ENCODE measurements around the gene C10orf120. TPM values are rescaled to one million over a fixed set of nuclear protein-coding genes. Genes with fewer than 3 reads are reported as not detected.

Gene C10orf120
- total RNA-seq, 2 donors from 2014 or later: 0.57 TPM; not detected in 1

- Histone ChIP-seq H3K36me3 (no peaks in the 10 kb centered on the region), H3K27me3 (replicated peaks; ENCODE audit: insufficient read depth) (no peaks in the 10 kb centered on the region), H3K9me3 (no peaks in the 10 kb centered on the region), H3K4me3 (no peak overlapping the region), H3K27ac (no peak overlapping the region), H3K4me1 (replicated peaks) (no peaks in the 10 kb centered on the region)
- no peak for DNase-seq (ENCODE audit: low spot score)
- 72% methylated on average over 6 of the region's 6 CpGs for WGBS
- TF ChIP-seq, protein P1, sequence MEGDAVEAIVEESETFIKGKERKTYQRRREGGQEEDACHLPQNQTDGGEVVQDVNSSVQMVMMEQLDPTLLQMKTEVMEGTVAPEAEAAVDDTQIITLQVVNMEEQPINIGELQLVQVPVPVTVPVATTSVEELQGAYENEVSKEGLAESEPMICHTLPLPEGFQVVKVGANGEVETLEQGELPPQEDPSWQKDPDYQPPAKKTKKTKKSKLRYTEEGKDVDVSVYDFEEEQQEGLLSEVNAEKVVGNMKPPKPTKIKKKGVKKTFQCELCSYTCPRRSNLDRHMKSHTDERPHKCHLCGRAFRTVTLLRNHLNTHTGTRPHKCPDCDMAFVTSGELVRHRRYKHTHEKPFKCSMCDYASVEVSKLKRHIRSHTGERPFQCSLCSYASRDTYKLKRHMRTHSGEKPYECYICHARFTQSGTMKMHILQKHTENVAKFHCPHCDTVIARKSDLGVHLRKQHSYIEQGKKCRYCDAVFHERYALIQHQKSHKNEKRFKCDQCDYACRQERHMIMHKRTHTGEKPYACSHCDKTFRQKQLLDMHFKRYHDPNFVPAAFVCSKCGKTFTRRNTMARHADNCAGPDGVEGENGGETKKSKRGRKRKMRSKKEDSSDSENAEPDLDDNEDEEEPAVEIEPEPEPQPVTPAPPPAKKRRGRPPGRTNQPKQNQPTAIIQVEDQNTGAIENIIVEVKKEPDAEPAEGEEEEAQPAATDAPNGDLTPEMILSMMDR (IDR thresholded peaks at IDR 0.05): peak in 3 of 4 experiments; percentile 14 to 25 (median 22)
- no peak for TF ChIP-seq POLR2A (IDR thresholded peaks at IDR 0.05)
- no peak for TF ChIP-seq POLR2AphosphoS5 (IDR thresholded peaks at IDR 0.05)
- intact Hi-C loops (cut with DNase I): no loop called here
These were observed 11.2 kb downstream of the C10orf120 start for GRCh38 chr10:122688293-122688989.

- DNase-seq (ENCODE audit: low spot score): no peak
- 79% methylated on average over 5 of the region's 5 CpGs for WGBS
- H3K36me3 ChIP-seq: no peaks in the 10 kb centered on the region
- H3K9me3 ChIP-seq: no peaks in the 10 kb centered on the region
- H3K27ac ChIP-seq: no peak overlapping the region
- H3K4me3 ChIP-seq: no peak overlapping the region
- intact Hi-C loops (cut with DNase I): no loop called here
- H3K4me1 ChIP-seq (replicated peaks): no peaks in the 10 kb centered on the region
- no peak for TF ChIP-seq POLR2AphosphoS5 (IDR thresholded peaks at IDR 0.05)
- no peak for TF ChIP-seq POLR2A (IDR thresholded peaks at IDR 0.05)
- TF ChIP-seq, protein P1 (IDR thresholded peaks at IDR 0.05): no peak
- no peaks in the 10 kb centered on the region for H3K27me3 ChIP-seq (replicated peaks; ENCODE audit: insufficient read depth)
These were observed 17.1 kb downstream of the C10orf120 start for GRCh38 chr10:122682522-122682921.

DNA sequence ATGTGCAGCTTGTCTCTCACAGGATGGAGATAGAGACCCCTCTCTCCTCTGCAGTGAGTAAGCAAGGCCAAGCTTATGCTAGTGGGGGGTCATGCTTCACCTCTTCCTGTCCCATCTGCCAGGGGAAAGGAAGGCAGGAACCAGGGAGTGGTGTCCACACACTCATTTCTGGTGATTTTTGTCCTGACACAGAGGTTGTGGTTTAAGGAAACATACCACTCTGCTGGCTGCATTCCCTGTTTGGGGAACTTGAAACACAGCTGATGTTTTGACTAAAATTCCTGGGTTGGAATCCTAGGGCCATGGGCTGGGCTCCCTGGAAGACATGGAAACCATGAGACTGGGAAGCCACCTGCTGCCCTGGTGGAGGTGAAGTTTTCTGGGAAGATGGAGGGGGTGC, 21.4 kb downstream of the C10orf120 start:
- intact Hi-C loops (cut with DNase I): no loop called here
- Histone ChIP-seq H3K4me1 (replicated peaks) (no peaks in the 10 kb centered on the region), H3K36me3 (no peaks in the 10 kb centered on the region), H3K4me3 (no peak overlapping the region), H3K9me3 (no peaks in the 10 kb centered on the region), H3K27me3 (replicated peaks; ENCODE audit: insufficient read depth) (no peaks in the 10 kb centered on the region), H3K27ac (no peak overlapping the region)
- DNase-seq (ENCODE audit: low spot score): no peak
- TF ChIP-seq, protein P1 (IDR thresholded peaks at IDR 0.05): no peak
- no peak for TF ChIP-seq POLR2AphosphoS5 (IDR thresholded peaks at IDR 0.05)

GRCh38 chr10:122675278-122675677, 24.4 kb downstream of the C10orf120 start:
- no peaks in the 10 kb centered on the region for H3K9me3 ChIP-seq
- H3K27me3 ChIP-seq (replicated peaks; ENCODE audit: insufficient read depth): no peaks in the 10 kb centered on the region
- H3K27ac ChIP-seq: no peak overlapping the region
- no peaks in the 10 kb centered on the region for H3K36me3 ChIP-seq
- intact Hi-C loops (cut with DNase I): no loop called here
- TF ChIP-seq, protein P1 (IDR thresholded peaks at IDR 0.05): no peak
- TF ChIP-seq POLR2A (IDR thresholded peaks at IDR 0.05): no peak
- no peaks in the 10 kb centered on the region for H3K4me1 ChIP-seq (replicated peaks)
- WGBS: 65% methylated on average over 2 of the region's 2 CpGs
- no peak for DNase-seq (ENCODE audit: low spot score)
- no peak overlapping the region for H3K4me3 ChIP-seq

DNA sequence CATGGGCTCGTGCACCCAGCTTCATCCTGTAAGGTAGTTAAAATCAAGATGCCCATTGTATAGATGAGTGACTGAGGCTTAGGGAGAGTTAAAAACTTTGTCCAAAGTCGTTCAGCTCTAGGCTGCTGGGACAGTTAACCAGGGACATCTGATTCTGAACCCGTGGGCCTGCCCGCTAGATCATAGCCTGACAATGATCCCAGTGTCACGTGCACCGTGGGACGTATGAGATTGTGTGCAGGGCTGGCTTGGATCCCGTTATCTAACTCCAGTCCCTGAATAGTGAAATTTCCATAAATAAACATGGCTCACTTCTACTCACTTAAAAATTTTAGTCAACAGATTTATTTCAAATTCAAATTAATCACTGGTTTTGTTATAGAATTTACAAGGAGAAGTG, 24.9 kb downstream of the C10orf120 start:
- no peak overlapping the region for H3K4me3 ChIP-seq
- 42% methylated on average over 8 of the region's 8 CpGs for WGBS

More for the DNA sequence above, 24.9 kb downstream of the C10orf120 start:
- no peak for TF ChIP-seq POLR2AphosphoS5 (IDR thresholded peaks at IDR 0.05)
- TF ChIP-seq POLR2A (IDR thresholded peaks at IDR 0.05): no peak
- TF ChIP-seq, protein P1 (IDR thresholded peaks at IDR 0.05): no peak
- DNase-seq (ENCODE audit: low spot score): no peak
- H3K36me3 ChIP-seq: no peaks in the 10 kb centered on the region
- no peaks in the 10 kb centered on the region for H3K4me1 ChIP-seq (replicated peaks)
- no peaks in the 10 kb centered on the region for H3K27me3 ChIP-seq (replicated peaks; ENCODE audit: insufficient read depth)
- intact Hi-C loops (cut with DNase I): no loop called here
- no peaks in the 10 kb centered on the region for H3K9me3 ChIP-seq
- H3K27ac ChIP-seq: no peak overlapping the region
